ENCODE results near the gene CCNJL. TPM values are rescaled to one million over a fixed set of nuclear protein-coding genes. Genes with fewer than 3 reads are reported as not detected.
"Not testable (repeated sequence)": the region's sequence is repeated elsewhere in the genome, so short reads cannot be mapped to it uniquely, and the experiment has no call there.

CCNJL gene
- total RNA-seq, 2 experiments from 2014 or later = not detected

DNA sequence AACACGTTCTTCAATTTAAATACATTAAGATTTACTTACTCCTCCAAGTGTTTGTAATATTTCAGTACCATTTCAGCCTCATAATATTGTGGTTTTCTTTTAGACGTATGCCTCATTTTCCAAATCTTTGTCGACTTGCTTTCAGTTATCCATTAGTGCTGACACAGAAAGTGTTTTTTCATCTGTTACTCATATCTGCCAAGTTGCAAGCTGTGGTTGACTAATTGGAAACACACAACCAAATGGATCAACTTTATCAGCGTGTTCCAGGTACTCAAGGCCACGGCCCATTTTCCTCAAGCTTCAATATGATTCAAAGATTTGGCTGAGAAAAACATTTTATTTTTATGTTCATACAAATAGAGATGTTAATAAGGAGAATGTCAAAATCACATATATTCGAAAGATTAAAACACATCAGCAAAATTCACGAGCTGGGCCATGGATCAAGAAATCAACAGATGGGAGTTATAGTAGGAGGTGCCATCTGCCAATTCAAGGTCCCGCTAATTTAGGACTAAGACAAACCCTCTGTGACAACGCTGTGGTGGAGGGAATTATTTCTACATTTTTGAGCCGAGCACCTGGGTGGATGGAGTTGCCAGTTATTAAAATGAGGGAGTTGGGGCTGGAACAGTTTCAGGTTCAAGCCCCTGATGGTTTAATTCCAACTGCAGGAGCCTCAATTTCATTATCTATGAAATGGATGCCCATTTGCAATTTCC lies 27.2 kb upstream of the CCNJL start:
- TF ChIP-seq, protein P1, sequence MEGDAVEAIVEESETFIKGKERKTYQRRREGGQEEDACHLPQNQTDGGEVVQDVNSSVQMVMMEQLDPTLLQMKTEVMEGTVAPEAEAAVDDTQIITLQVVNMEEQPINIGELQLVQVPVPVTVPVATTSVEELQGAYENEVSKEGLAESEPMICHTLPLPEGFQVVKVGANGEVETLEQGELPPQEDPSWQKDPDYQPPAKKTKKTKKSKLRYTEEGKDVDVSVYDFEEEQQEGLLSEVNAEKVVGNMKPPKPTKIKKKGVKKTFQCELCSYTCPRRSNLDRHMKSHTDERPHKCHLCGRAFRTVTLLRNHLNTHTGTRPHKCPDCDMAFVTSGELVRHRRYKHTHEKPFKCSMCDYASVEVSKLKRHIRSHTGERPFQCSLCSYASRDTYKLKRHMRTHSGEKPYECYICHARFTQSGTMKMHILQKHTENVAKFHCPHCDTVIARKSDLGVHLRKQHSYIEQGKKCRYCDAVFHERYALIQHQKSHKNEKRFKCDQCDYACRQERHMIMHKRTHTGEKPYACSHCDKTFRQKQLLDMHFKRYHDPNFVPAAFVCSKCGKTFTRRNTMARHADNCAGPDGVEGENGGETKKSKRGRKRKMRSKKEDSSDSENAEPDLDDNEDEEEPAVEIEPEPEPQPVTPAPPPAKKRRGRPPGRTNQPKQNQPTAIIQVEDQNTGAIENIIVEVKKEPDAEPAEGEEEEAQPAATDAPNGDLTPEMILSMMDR (conservative IDR thresholded peaks at IDR 0.05; ENCODE audit: low read length) = no peak
- TF ChIP-seq EZH2phosphoT487 (IDR thresholded peaks at IDR 0.05; ENCODE audit: borderline replicate concordance, low read depth, low read length) = no peak
- H3K4me3 ChIP-seq (ENCODE audit: low read depth, low read length, poor library complexity, severe bottlenecking) = no peak overlapping the region
- H3K36me3 ChIP-seq (ENCODE audit: insufficient read depth, low read length) = no peaks in the 10 kb centered on the region
- BruUV-seq (replicated peaks) = no TSS peak
- no peaks in the 10 kb centered on the region for H4K20me1 ChIP-seq (ENCODE audit: insufficient read depth, low read length)
- ChIA-PET POLR2A (no interaction called here), CTCF (ENCODE audit: unreplicated experiment) (no interaction called here)
- no peaks in the 10 kb centered on the region for H3K4me1 ChIP-seq (ENCODE audit: insufficient read depth, low read length, poor library complexity, severe bottlenecking)
- DNase-seq (ENCODE audit: low spot score) = no peak
- no peak overlapping the region for H3K27ac ChIP-seq (ENCODE audit: low read depth, low read length, poor library complexity, severe bottlenecking)
- intact Hi-C loops (cut with micrococcal nuclease; ENCODE audit: unreplicated experiment) = no loop called here
- no peak overlapping the region for H2AFZ ChIP-seq (ENCODE audit: low read length)
- no peaks in the 10 kb centered on the region for H3K9me3 ChIP-seq (ENCODE audit: low read length)
- no peak overlapping the region for H3K4me2 ChIP-seq (ENCODE audit: low read length)
- H3K9me2 ChIP-seq (ENCODE audit: insufficient read depth, low read length) = no peaks in the 10 kb centered on the region
- H3K79me2 ChIP-seq (ENCODE audit: insufficient read depth, low read depth, low read length) = no peaks in the 10 kb centered on the region

DNA sequence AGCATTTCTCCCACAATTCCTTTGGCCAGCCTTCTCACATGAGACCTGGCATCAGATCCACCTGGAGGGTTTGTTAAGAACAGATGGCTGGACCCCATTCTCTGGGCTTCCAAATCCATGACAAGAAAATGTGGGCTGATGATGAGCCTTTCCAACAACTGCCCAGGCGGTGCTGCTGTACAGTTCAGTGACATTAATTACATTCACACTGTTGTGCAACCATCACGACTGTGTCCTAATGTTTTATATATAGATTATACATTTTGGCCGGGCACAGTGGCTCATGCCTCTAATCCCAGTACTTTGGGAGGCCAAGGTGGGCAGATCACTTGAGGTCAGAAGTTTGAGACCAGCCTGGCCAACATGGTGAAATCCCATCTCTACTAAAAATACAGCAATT lies 22.4 kb upstream of the CCNJL start:
- BruUV-seq (replicated peaks); H3K27ac ChIP-seq (ENCODE audit: low read depth, low read length, poor library complexity, severe bottlenecking); POLR2A ChIA-PET: not testable (repeated sequence)

DNA sequence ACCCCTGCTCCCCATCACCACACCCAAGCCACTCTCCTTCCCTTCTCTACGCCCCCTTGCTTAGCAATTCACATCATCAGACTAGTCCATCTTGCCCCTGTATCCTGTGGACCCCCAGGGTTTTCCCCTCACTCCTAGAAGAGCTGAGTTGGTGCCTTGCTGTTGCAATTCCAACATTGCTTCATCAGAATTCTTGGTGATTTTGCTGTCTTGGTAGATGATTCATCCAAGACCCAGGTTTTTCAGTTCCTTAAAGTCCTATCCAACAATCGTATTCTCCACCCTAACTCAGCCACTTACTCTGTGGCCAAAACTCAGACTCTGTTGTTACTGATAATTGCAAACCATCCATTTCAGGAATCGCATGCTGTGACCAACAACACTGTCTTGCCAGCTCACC lies 21.4 kb upstream of the CCNJL start:
- H2AFZ ChIP-seq (ENCODE audit: low read length) = no peak overlapping the region
- no peaks in the 10 kb centered on the region for H3K9me3 ChIP-seq (ENCODE audit: low read length)
- no peaks in the 10 kb centered on the region for H3K9me2 ChIP-seq (ENCODE audit: insufficient read depth, low read length)
- intact Hi-C loops (cut with micrococcal nuclease; ENCODE audit: unreplicated experiment) = no loop called here
- no peaks in the 10 kb centered on the region for H4K20me1 ChIP-seq (ENCODE audit: insufficient read depth, low read length)
- no peak for TF ChIP-seq EZH2phosphoT487 (IDR thresholded peaks at IDR 0.05; ENCODE audit: borderline replicate concordance, low read depth, low read length)
- TF ChIP-seq, protein P1 (conservative IDR thresholded peaks at IDR 0.05; ENCODE audit: low read length) = no peak
- ChIA-PET CTCF (ENCODE audit: unreplicated experiment) (no interaction called here), POLR2A (interaction anchor here (0.7 kb wide), 1 partner anchor 209 kb away, joined by 3 read pairs; no protein-coding TSS in a partner anchor)
- no peak overlapping the region for H3K27ac ChIP-seq (ENCODE audit: low read depth, low read length, poor library complexity, severe bottlenecking)
- H3K4me1 ChIP-seq (ENCODE audit: insufficient read depth, low read length, poor library complexity, severe bottlenecking) = no peaks in the 10 kb centered on the region
- no peak overlapping the region for H3K4me3 ChIP-seq (ENCODE audit: low read depth, low read length, poor library complexity, severe bottlenecking)
- H3K79me2 ChIP-seq (ENCODE audit: insufficient read depth, low read depth, low read length) = no peaks in the 10 kb centered on the region
- no TSS peak for BruUV-seq (replicated peaks)
- DNase-seq (ENCODE audit: low spot score) = no peak
- H3K36me3 ChIP-seq (ENCODE audit: insufficient read depth, low read length) = no peaks in the 10 kb centered on the region
- H3K4me2 ChIP-seq (ENCODE audit: low read length) = no peak overlapping the region

More for the DNA sequence above, 22.4 kb upstream of the CCNJL start:
- H4K20me1 ChIP-seq (ENCODE audit: insufficient read depth, low read length); CTCF ChIA-PET (ENCODE audit: unreplicated experiment); H3K79me2 ChIP-seq (ENCODE audit: insufficient read depth, low read depth, low read length); H3K9me3 ChIP-seq (ENCODE audit: low read length); H3K4me3 ChIP-seq (ENCODE audit: low read depth, low read length, poor library complexity, severe bottlenecking); intact Hi-C loops (cut with micrococcal nuclease; ENCODE audit: unreplicated experiment); H2AFZ ChIP-seq (ENCODE audit: low read length); DNase-seq (ENCODE audit: low spot score); H3K4me1 ChIP-seq (ENCODE audit: insufficient read depth, low read length, poor library complexity, severe bottlenecking); H3K9me2 ChIP-seq (ENCODE audit: insufficient read depth, low read length); H3K4me2 ChIP-seq (ENCODE audit: low read length); H3K36me3 ChIP-seq (ENCODE audit: insufficient read depth, low read length): not testable (repeated sequence)

All from OCI-LY7 (cell line).